ENCODE results near the gene MS4A10.

DNA sequence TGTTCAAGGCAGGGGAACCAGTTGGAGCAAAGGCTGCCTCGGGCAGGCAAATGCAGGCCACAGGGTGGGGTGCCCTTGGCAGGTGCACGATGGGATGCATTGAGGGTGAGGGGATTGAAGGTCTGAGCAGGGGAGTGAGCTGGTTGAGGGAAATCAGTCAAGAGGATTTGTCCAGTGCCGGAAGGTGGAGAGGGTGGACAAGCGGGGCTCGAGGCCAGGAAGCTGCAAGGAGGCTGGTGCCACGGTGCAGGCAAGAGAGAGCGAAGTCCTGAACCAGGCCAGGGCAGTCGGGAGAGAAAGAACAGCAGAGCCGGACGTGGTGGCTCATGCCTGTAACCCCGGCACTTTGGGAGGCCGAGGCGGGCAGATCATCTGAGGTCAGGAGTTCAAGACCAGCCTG, 10.4 kb upstream of the MS4A10 start:
- TF ChIP-seq, protein P1, sequence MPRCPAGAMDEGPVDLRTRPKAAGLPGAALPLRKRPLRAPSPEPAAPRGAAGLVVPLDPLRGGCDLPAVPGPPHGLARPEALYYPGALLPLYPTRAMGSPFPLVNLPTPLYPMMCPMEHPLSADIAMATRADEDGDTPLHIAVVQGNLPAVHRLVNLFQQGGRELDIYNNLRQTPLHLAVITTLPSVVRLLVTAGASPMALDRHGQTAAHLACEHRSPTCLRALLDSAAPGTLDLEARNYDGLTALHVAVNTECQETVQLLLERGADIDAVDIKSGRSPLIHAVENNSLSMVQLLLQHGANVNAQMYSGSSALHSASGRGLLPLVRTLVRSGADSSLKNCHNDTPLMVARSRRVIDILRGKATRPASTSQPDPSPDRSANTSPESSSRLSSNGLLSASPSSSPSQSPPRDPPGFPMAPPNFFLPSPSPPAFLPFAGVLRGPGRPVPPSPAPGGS (IDR thresholded peaks at IDR 0.05) = no peak
- TF ChIP-seq, protein P2, sequence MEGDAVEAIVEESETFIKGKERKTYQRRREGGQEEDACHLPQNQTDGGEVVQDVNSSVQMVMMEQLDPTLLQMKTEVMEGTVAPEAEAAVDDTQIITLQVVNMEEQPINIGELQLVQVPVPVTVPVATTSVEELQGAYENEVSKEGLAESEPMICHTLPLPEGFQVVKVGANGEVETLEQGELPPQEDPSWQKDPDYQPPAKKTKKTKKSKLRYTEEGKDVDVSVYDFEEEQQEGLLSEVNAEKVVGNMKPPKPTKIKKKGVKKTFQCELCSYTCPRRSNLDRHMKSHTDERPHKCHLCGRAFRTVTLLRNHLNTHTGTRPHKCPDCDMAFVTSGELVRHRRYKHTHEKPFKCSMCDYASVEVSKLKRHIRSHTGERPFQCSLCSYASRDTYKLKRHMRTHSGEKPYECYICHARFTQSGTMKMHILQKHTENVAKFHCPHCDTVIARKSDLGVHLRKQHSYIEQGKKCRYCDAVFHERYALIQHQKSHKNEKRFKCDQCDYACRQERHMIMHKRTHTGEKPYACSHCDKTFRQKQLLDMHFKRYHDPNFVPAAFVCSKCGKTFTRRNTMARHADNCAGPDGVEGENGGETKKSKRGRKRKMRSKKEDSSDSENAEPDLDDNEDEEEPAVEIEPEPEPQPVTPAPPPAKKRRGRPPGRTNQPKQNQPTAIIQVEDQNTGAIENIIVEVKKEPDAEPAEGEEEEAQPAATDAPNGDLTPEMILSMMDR (IDR thresholded peaks at IDR 0.05) = no peak
- TF ChIP-seq SMC3 (IDR thresholded peaks at IDR 0.05) (no peak), RNF2 (IDR thresholded peaks at IDR 0.05; ENCODE audit: borderline replicate concordance, low read depth) (no peak), EHMT2 (IDR thresholded peaks at IDR 0.05; ENCODE audit: low read depth) (no peak), CEBPB (IDR thresholded peaks at IDR 0.05) (no peak), CHD2 (IDR thresholded peaks at IDR 0.05; ENCODE audit: low read length, partially characterized antibody) (no peak), RAD21 (conservative IDR thresholded peaks at IDR 0.05 in 1 of 2, IDR thresholded peaks at IDR 0.05 in 1 of 2) (no peak), SREBF2 (IDR thresholded peaks at IDR 0.05) (no peak), KDM1A (IDR thresholded peaks at IDR 0.05; ENCODE audit: low read depth) (no peak), POLR2A (IDR thresholded peaks at IDR 0.05; ENCODE audit: low read length) (no peak)
- TF ChIP-seq, protein P3, sequence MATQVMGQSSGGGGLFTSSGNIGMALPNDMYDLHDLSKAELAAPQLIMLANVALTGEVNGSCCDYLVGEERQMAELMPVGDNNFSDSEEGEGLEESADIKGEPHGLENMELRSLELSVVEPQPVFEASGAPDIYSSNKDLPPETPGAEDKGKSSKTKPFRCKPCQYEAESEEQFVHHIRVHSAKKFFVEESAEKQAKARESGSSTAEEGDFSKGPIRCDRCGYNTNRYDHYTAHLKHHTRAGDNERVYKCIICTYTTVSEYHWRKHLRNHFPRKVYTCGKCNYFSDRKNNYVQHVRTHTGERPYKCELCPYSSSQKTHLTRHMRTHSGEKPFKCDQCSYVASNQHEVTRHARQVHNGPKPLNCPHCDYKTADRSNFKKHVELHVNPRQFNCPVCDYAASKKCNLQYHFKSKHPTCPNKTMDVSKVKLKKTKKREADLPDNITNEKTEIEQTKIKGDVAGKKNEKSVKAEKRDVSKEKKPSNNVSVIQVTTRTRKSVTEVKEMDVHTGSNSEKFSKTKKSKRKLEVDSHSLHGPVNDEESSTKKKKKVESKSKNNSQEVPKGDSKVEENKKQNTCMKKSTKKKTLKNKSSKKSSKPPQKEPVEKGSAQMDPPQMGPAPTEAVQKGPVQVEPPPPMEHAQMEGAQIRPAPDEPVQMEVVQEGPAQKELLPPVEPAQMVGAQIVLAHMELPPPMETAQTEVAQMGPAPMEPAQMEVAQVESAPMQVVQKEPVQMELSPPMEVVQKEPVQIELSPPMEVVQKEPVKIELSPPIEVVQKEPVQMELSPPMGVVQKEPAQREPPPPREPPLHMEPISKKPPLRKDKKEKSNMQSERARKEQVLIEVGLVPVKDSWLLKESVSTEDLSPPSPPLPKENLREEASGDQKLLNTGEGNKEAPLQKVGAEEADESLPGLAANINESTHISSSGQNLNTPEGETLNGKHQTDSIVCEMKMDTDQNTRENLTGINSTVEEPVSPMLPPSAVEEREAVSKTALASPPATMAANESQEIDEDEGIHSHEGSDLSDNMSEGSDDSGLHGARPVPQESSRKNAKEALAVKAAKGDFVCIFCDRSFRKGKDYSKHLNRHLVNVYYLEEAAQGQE (IDR thresholded peaks at IDR 0.05) = no peak
- TF ChIP-seq, protein P4, sequence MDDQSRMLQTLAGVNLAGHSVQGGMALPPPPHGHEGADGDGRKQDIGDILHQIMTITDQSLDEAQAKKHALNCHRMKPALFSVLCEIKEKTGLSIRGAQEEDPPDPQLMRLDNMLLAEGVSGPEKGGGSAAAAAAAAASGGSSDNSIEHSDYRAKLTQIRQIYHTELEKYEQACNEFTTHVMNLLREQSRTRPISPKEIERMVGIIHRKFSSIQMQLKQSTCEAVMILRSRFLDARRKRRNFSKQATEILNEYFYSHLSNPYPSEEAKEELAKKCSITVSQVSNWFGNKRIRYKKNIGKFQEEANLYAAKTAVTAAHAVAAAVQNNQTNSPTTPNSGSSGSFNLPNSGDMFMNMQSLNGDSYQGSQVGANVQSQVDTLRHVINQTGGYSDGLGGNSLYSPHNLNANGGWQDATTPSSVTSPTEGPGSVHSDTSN (IDR thresholded peaks at IDR 0.05) = no peak

Data from A549 (cell line).